ENCODE results near the gene NT5DC1. TPM values are rescaled to one million over a fixed set of nuclear protein-coding genes. Genes with fewer than 3 reads are reported as not detected.

NT5DC1 gene
- total and polyA plus RNA-seq, 10 of the 15 experiments (the other 5 are each of a cell fraction or from before 2014, with no cell fraction given) = 40.8 to 140 (median 66.8) TPM

GRCh38 chr6:116100419-116101301, at the start of gene NT5DC1 (continued):
- TF ChIP-seq MEF2B (IDR thresholded peaks at IDR 0.05; ENCODE audit: partially characterized antibody, poor library complexity, severe bottlenecking) = no peak
- TF ChIP-seq TAF1 (IDR thresholded peaks at IDR 0.05; ENCODE audit: borderline replicate concordance, low read depth, low read length) = peak; percentile 31; the same call in 1 of the 2 replicates
- 0 out of 2 replicates have a peak, but pooled peaks have one; percentile 88 for TF ChIP-seq ASH2L (IDR thresholded peaks at IDR 0.05; ENCODE audit: borderline replicate concordance, low read depth)
- no peak for TF ChIP-seq EP300 (IDR thresholded peaks at IDR 0.05; ENCODE audit: borderline replicate concordance in 1 of 2, control insufficient read depth in 1 of 2, low read depth in 2 of 2, low read length in 2 of 2)
- no peak for TF ChIP-seq EGR1 (IDR thresholded peaks at IDR 0.05; ENCODE audit: borderline replicate concordance in 1 of 2, low read depth in 2 of 2, low read length in 2 of 2)
- TF ChIP-seq, protein P1, sequence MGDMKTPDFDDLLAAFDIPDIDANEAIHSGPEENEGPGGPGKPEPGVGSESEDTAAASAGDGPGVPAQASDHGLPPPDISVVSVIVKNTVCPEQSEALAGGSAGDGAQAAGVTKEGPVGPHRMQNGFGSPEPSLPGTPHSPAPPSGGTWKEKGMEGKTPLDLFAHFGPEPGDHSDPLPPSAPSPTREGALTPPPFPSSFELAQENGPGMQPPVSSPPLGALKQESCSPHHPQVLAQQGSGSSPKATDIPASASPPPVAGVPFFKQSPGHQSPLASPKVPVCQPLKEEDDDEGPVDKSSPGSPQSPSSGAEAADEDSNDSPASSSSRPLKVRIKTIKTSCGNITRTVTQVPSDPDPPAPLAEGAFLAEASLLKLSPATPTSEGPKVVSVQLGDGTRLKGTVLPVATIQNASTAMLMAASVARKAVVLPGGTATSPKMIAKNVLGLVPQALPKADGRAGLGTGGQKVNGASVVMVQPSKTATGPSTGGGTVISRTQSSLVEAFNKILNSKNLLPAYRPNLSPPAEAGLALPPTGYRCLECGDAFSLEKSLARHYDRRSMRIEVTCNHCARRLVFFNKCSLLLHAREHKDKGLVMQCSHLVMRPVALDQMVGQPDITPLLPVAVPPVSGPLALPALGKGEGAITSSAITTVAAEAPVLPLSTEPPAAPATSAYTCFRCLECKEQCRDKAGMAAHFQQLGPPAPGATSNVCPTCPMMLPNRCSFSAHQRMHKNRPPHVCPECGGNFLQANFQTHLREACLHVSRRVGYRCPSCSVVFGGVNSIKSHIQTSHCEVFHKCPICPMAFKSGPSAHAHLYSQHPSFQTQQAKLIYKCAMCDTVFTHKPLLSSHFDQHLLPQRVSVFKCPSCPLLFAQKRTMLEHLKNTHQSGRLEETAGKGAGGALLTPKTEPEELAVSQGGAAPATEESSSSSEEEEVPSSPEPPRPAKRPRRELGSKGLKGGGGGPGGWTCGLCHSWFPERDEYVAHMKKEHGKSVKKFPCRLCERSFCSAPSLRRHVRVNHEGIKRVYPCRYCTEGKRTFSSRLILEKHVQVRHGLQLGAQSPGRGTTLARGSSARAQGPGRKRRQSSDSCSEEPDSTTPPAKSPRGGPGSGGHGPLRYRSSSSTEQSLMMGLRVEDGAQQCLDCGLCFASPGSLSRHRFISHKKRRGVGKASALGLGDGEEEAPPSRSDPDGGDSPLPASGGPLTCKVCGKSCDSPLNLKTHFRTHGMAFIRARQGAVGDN (IDR thresholded peaks at IDR 0.05) = peak; percentile 52
- no peak for TF ChIP-seq JUND (IDR thresholded peaks at IDR 0.05; ENCODE audit: low read depth, low read length)
- no peak for TF ChIP-seq HDAC6 (IDR thresholded peaks at IDR 0.05; ENCODE audit: unreplicated experiment)
- no peak for TF ChIP-seq GABPA (IDR thresholded peaks at IDR 0.05; ENCODE audit: low read depth)
- TF ChIP-seq NBN (IDR thresholded peaks at IDR 0.05) = 0 out of 2 replicates have a peak, but pooled peaks have one; percentile 38
- TF ChIP-seq NR2F1 (conservative IDR thresholded peaks at IDR 0.05) = peak; percentile 90
- TF ChIP-seq, protein P2, sequence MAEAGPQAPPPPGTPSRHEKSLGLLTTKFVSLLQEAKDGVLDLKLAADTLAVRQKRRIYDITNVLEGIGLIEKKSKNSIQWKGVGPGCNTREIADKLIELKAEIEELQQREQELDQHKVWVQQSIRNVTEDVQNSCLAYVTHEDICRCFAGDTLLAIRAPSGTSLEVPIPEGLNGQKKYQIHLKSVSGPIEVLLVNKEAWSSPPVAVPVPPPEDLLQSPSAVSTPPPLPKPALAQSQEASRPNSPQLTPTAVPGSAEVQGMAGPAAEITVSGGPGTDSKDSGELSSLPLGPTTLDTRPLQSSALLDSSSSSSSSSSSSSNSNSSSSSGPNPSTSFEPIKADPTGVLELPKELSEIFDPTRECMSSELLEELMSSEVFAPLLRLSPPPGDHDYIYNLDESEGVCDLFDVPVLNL (IDR thresholded peaks at IDR 0.05; ENCODE audit: low read depth, low read length) = no peak; the same call in 1 of the 2 replicates
- TF ChIP-seq RELB (IDR thresholded peaks at IDR 0.05; ENCODE audit: low read depth) = peak; percentile 45
- peak; percentile 92 for TF ChIP-seq POLR2AphosphoS5 (IDR thresholded peaks at IDR 0.05; ENCODE audit: low read length)
- 0 out of 2 replicates have a peak, but pooled peaks have one; percentile 17 for TF ChIP-seq EED (IDR thresholded peaks at IDR 0.05; ENCODE audit: low read depth)
- peak; percentile 32 for TF ChIP-seq ATF7 (IDR thresholded peaks at IDR 0.05; ENCODE audit: low read depth)
- peak; percentile 29; the same call in 1 of the 2 replicates for TF ChIP-seq SPI1 (IDR thresholded peaks at IDR 0.05; ENCODE audit: borderline replicate concordance, insufficient read depth, low read depth, low read length)
- no peak for TF ChIP-seq IRF3 (IDR thresholded peaks at IDR 0.05)
- TF ChIP-seq MYC (IDR thresholded peaks at IDR 0.05; ENCODE audit: insufficient read depth, insufficient read length, insufficient replicate concordance, low read length, severe bottlenecking) = no peak

All from GM12878 (cell line).